GM10266 (cell line): Measurements from ENCODE around the gene TLR7.

Experiments
- DNase-seq: peaks from one replicate; pipeline ENCODE4 v3.0.0; 2012; ENCODE audit errors: extremely low spot score
- TF ChIP-seq, protein P1 (sequence below): IDR thresholded peaks from 2 replicates; pipeline ENCODE4 v1.5.1; 2012; ENCODE audit warnings: mild to moderate bottlenecking, low read depth; ENCODE audit not compliant: control insufficient read depth, insufficient read depth; ENCODE audit errors: missing control alignments

The TLR7 gene

DNA sequence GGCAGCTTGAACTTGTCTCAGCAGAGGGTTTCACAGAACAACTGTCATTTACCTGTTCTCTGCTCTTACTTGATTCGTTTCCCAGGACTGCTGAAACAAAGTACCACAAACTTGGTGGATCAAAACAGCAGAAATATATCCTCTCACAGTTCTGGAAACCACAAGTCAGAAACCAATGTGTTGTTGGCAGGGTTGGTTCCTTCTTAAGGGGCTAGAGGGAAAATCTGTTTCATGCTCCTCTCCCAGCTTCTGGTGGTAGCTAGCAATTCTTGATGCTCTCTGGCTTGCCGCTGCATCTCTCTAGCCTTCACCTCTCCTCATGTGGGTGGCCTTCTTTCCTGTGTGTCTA lies 44.2 kb downstream of the TLR7 start:
- DNase-seq = no peak

DNA sequence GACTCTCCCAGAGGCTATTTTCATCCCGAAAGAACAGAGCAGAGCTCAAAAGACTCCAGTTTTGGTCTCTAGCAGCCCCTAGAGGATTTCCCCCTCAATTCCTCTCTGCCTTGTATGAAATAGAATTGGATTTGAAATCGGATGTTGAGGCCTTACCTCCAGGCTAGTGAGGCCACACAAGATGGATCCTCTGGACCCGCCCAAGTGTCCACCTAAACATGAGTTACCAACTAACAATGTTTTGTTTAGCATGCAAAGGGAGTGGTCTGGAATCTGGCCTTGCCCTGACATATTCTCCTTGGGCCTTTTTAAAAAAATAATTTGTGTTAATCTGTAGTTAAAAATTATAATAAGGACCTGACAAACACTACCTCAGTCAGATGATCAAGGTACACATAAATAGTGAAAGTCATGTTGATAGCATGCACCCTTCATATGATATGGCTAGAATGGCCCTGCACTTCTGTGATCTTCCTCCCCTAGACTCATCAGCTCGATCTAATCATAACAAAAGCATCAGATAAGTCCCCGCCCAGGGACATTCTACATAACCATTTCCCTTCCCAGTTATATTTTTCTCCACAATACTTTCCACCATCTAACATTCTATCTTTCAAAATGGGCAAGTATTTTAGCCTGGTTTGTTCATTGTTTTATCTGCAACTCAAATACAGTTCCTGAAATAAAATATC lies 46.1 kb downstream of the TLR7 start:
- TF ChIP-seq, protein P1, sequence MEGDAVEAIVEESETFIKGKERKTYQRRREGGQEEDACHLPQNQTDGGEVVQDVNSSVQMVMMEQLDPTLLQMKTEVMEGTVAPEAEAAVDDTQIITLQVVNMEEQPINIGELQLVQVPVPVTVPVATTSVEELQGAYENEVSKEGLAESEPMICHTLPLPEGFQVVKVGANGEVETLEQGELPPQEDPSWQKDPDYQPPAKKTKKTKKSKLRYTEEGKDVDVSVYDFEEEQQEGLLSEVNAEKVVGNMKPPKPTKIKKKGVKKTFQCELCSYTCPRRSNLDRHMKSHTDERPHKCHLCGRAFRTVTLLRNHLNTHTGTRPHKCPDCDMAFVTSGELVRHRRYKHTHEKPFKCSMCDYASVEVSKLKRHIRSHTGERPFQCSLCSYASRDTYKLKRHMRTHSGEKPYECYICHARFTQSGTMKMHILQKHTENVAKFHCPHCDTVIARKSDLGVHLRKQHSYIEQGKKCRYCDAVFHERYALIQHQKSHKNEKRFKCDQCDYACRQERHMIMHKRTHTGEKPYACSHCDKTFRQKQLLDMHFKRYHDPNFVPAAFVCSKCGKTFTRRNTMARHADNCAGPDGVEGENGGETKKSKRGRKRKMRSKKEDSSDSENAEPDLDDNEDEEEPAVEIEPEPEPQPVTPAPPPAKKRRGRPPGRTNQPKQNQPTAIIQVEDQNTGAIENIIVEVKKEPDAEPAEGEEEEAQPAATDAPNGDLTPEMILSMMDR = no peak
- DNase-seq = no peak

More for the DNA sequence above, 44.2 kb downstream of the TLR7 start:
- TF ChIP-seq, protein P1 = no peak

DNA sequence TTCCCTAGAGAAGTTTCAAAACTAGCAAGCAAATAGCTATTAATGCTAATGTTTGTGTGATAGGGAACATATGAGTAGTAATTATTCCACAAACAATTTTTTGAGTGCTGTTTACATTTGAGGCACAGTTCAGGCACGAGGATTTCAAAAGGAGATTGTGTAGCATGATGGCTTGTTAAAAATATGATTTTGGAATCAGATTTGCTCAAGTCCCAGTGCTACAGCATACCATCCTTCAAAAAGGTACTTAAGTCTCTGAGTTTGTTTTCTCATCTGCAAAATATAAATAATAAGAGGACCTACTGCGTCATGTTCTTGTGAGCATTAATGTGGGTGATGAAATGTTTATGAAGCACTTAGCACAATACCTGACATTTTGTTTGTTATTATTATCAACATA lies 50.9 kb downstream of the TLR7 start:
- no peak for DNase-seq
- TF ChIP-seq, protein P1 = no peak

DNA sequence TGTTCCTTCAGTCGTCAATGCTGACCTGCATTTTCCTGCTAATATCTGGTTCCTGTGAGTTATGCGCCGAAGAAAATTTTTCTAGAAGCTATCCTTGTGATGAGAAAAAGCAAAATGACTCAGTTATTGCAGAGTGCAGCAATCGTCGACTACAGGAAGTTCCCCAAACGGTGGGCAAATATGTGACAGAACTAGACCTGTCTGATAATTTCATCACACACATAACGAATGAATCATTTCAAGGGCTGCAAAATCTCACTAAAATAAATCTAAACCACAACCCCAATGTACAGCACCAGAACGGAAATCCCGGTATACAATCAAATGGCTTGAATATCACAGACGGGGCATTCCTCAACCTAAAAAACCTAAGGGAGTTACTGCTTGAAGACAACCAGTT lies 52.2 kb downstream of the TLR7 start:
- no peak for DNase-seq
- TF ChIP-seq, protein P1 = no peak

DNA sequence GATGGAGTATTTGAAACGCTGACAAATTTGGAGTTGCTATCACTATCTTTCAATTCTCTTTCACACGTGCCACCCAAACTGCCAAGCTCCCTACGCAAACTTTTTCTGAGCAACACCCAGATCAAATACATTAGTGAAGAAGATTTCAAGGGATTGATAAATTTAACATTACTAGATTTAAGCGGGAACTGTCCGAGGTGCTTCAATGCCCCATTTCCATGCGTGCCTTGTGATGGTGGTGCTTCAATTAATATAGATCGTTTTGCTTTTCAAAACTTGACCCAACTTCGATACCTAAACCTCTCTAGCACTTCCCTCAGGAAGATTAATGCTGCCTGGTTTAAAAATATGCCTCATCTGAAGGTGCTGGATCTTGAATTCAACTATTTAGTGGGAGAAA lies 52.7 kb downstream of the TLR7 start:
- no peak for DNase-seq

DNA sequence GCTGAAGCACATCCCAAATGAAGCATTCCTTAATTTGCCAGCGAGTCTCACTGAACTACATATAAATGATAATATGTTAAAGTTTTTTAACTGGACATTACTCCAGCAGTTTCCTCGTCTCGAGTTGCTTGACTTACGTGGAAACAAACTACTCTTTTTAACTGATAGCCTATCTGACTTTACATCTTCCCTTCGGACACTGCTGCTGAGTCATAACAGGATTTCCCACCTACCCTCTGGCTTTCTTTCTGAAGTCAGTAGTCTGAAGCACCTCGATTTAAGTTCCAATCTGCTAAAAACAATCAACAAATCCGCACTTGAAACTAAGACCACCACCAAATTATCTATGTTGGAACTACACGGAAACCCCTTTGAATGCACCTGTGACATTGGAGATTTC lies 54.1 kb downstream of the TLR7 start:
- DNase-seq = no peak
- TF ChIP-seq, protein P1 = no peak

More for the DNA sequence above, 52.7 kb downstream of the TLR7 start:
- TF ChIP-seq, protein P1 = no peak

DNA sequence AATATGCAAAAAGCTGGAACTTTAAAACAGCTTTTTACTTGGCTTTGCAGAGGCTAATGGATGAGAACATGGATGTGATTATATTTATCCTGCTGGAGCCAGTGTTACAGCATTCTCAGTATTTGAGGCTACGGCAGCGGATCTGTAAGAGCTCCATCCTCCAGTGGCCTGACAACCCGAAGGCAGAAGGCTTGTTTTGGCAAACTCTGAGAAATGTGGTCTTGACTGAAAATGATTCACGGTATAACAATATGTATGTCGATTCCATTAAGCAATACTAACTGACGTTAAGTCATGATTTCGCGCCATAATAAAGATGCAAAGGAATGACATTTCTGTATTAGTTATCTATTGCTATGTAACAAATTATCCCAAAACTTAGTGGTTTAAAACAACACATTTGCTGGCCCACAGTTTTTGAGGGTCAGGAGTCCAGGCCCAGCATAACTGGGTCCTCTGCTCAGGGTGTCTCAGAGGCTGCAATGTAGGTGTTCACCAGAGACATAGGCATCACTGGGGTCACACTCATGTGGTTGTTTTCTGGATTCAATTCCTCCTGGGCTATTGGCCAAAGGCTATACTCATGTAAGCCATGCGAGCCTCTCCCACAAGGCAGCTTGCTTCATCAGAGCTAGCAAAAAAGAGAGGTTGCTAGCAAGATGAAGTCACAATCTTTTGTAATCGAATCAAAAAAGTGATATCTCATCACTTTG lies 55.2 kb downstream of the TLR7 start:
- no peak for DNase-seq

More for the DNA sequence above, 55.2 kb downstream of the TLR7 start:
- TF ChIP-seq, protein P1 = no peak
